Endothelial cell of umbilical vein (primary cell): Measurements from ENCODE around the gene MINK1.

Experiments
- CTCF ChIP-seq, 2 donors: IDR thresholded peaks; 1 replicate in 1 of 2; 2 replicates in 1 of 2; pipeline ENCODE4 v1.5.1; 2011; ENCODE audit warnings: low read length in 2 of 2, mild to moderate bottlenecking in 2 of 2, moderate library complexity in 2 of 2, control low read depth in 1 of 2, inconsistent platforms in 1 of 2, low read depth in 1 of 2; ENCODE audit not compliant: insufficient read depth in 1 of 2; ENCODE audit errors: extremely low read depth in 1 of 2
- EZH2 ChIP-seq: IDR thresholded peaks from 2 replicates; pipeline ENCODE4 v1.6.1; 2012; ENCODE audit warnings: borderline replicate concordance, low read depth, mild to moderate bottlenecking, moderate library complexity, low read length, inconsistent platforms; ENCODE audit not compliant: severe bottlenecking
- GATA2 ChIP-seq: IDR thresholded peaks from 2 replicates; pipeline ENCODE4 v1.7.0; 2011; ENCODE audit warnings: low read depth, mild to moderate bottlenecking, moderate library complexity, mixed read lengths, low read length; ENCODE audit not compliant: insufficient read length, insufficient read depth
- POLR2AphosphoS5 ChIP-seq: IDR thresholded peaks from 2 replicates; pipeline ENCODE4 v1.6.1; 2012; ENCODE audit warnings: low read depth, mild to moderate bottlenecking, control low read depth, low read length, moderate library complexity; ENCODE audit not compliant: insufficient read depth

- no peak for TF ChIP-seq CTCF (IDR thresholded peaks at IDR 0.05; ENCODE audit: extremely low read depth in 1 of 2, insufficient read depth in 1 of 2, low read depth in 1 of 2, low read length in 2 of 2)
- TF ChIP-seq GATA2, result no peak
- TF ChIP-seq POLR2AphosphoS5, result no peak
- no peak for TF ChIP-seq EZH2
Observed at GRCh38 chr17:4901648-4902344, 68.7 kb downstream of the MINK1 start.
